ENCODE data around the gene WIPF2.

The WIPF2 gene

GRCh38 chr17:40317880-40318829 is 99.1 kb downstream of the WIPF2 start (continued):
- no peak for TF ChIP-seq ZNF473 (tag by site-specific recombination; IDR thresholded peaks at IDR 0.05)
- no peak for TF ChIP-seq ZNF174 (tag by site-specific recombination; IDR thresholded peaks at IDR 0.05)
- no peak for TF ChIP-seq ZNF560 (tag by site-specific recombination; IDR thresholded peaks at IDR 0.05; ENCODE audit: borderline replicate concordance)
- no peak for TF ChIP-seq REPIN1 (tag by site-specific recombination; IDR thresholded peaks at IDR 0.05; ENCODE audit: low read depth)
- TF ChIP-seq ZNF837 (tag by site-specific recombination; IDR thresholded peaks at IDR 0.05) = no peak
- no peak for TF ChIP-seq ZNF48 (tag by site-specific recombination; IDR thresholded peaks at IDR 0.05)
- no peak for TF ChIP-seq FEZF1 (tag by site-specific recombination; IDR thresholded peaks at IDR 0.05)
- no peak for TF ChIP-seq BCL11A (tag by site-specific recombination; IDR thresholded peaks at IDR 0.05; ENCODE audit: low read depth)
- TF ChIP-seq PRDM6 (tag by site-specific recombination; IDR thresholded peaks at IDR 0.05) = no peak
- no peak for TF ChIP-seq ZNF248 (tag by site-specific recombination; IDR thresholded peaks at IDR 0.05)
- TF ChIP-seq ZNF354C (tag by site-specific recombination; IDR thresholded peaks at IDR 0.05; ENCODE audit: borderline replicate concordance, low read depth) = no peak
- TF ChIP-seq, protein P1, sequence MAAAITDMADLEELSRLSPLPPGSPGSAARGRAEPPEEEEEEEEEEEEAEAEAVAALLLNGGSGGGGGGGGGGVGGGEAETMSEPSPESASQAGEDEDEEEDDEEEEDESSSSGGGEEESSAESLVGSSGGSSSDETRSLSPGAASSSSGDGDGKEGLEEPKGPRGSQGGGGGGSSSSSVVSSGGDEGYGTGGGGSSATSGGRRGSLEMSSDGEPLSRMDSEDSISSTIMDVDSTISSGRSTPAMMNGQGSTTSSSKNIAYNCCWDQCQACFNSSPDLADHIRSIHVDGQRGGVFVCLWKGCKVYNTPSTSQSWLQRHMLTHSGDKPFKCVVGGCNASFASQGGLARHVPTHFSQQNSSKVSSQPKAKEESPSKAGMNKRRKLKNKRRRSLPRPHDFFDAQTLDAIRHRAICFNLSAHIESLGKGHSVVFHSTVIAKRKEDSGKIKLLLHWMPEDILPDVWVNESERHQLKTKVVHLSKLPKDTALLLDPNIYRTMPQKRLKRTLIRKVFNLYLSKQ (tag by site-specific recombination; IDR thresholded peaks at IDR 0.05; ENCODE audit: borderline replicate concordance) = no peak
- no peak for TF ChIP-seq KLF7 (tag by site-specific recombination; IDR thresholded peaks at IDR 0.05; ENCODE audit: borderline replicate concordance)
- no peak for TF ChIP-seq ZNF394 (tag by site-specific recombination; IDR thresholded peaks at IDR 0.05; ENCODE audit: borderline replicate concordance)
- 0 out of 2 replicates have a peak, but pooled peaks have one; percentile 58 for TF ChIP-seq KLF9 (tag by site-specific recombination; IDR thresholded peaks at IDR 0.05; ENCODE audit: low read depth)
- no peak for TF ChIP-seq ZNF175 (tag by site-specific recombination; IDR thresholded peaks at IDR 0.05)
- TF ChIP-seq, protein P2, sequence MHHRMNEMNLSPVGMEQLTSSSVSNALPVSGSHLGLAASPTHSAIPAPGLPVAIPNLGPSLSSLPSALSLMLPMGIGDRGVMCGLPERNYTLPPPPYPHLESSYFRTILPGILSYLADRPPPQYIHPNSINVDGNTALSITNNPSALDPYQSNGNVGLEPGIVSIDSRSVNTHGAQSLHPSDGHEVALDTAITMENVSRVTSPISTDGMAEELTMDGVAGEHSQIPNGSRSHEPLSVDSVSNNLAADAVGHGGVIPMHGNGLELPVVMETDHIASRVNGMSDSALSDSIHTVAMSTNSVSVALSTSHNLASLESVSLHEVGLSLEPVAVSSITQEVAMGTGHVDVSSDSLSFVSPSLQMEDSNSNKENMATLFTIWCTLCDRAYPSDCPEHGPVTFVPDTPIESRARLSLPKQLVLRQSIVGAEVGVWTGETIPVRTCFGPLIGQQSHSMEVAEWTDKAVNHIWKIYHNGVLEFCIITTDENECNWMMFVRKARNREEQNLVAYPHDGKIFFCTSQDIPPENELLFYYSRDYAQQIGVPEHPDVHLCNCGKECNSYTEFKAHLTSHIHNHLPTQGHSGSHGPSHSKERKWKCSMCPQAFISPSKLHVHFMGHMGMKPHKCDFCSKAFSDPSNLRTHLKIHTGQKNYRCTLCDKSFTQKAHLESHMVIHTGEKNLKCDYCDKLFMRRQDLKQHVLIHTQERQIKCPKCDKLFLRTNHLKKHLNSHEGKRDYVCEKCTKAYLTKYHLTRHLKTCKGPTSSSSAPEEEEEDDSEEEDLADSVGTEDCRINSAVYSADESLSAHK (tag by site-specific recombination; IDR thresholded peaks at IDR 0.05) = no peak
- TF ChIP-seq, protein P3, sequence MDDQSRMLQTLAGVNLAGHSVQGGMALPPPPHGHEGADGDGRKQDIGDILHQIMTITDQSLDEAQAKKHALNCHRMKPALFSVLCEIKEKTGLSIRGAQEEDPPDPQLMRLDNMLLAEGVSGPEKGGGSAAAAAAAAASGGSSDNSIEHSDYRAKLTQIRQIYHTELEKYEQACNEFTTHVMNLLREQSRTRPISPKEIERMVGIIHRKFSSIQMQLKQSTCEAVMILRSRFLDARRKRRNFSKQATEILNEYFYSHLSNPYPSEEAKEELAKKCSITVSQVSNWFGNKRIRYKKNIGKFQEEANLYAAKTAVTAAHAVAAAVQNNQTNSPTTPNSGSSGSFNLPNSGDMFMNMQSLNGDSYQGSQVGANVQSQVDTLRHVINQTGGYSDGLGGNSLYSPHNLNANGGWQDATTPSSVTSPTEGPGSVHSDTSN (CRISPR knock-in tag; IDR thresholded peaks at IDR 0.05) = no peak
- TF ChIP-seq ZNF2 (tag by site-specific recombination; IDR thresholded peaks at IDR 0.05) = no peak; the same call in 1 of the 2 replicates
- TF ChIP-seq ZNF423 (tag by site-specific recombination; IDR thresholded peaks at IDR 0.05) = peak; percentile 98
- TF ChIP-seq ZFP41 (tag by site-specific recombination; IDR thresholded peaks at IDR 0.05; ENCODE audit: borderline replicate concordance) = no peak
- TF ChIP-seq ZNF623 (tag by site-specific recombination; IDR thresholded peaks at IDR 0.05) = no peak
- peak; percentile 89 for TF ChIP-seq YY1 (tag by site-specific recombination; IDR thresholded peaks at IDR 0.05)
- no peak for TF ChIP-seq ZNF521 (tag by site-specific recombination; IDR thresholded peaks at IDR 0.05)
- TF ChIP-seq, protein P4, sequence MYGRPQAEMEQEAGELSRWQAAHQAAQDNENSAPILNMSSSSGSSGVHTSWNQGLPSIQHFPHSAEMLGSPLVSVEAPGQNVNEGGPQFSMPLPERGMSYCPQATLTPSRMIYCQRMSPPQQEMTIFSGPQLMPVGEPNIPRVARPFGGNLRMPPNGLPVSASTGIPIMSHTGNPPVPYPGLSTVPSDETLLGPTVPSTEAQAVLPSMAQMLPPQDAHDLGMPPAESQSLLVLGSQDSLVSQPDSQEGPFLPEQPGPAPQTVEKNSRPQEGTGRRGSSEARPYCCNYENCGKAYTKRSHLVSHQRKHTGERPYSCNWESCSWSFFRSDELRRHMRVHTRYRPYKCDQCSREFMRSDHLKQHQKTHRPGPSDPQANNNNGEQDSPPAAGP (tag by site-specific recombination; IDR thresholded peaks at IDR 0.05) = no peak
- TF ChIP-seq, protein P5, sequence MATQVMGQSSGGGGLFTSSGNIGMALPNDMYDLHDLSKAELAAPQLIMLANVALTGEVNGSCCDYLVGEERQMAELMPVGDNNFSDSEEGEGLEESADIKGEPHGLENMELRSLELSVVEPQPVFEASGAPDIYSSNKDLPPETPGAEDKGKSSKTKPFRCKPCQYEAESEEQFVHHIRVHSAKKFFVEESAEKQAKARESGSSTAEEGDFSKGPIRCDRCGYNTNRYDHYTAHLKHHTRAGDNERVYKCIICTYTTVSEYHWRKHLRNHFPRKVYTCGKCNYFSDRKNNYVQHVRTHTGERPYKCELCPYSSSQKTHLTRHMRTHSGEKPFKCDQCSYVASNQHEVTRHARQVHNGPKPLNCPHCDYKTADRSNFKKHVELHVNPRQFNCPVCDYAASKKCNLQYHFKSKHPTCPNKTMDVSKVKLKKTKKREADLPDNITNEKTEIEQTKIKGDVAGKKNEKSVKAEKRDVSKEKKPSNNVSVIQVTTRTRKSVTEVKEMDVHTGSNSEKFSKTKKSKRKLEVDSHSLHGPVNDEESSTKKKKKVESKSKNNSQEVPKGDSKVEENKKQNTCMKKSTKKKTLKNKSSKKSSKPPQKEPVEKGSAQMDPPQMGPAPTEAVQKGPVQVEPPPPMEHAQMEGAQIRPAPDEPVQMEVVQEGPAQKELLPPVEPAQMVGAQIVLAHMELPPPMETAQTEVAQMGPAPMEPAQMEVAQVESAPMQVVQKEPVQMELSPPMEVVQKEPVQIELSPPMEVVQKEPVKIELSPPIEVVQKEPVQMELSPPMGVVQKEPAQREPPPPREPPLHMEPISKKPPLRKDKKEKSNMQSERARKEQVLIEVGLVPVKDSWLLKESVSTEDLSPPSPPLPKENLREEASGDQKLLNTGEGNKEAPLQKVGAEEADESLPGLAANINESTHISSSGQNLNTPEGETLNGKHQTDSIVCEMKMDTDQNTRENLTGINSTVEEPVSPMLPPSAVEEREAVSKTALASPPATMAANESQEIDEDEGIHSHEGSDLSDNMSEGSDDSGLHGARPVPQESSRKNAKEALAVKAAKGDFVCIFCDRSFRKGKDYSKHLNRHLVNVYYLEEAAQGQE (tag by site-specific recombination; IDR thresholded peaks at IDR 0.05) = no peak
- TF ChIP-seq ZNF24 (tag by site-specific recombination; IDR thresholded peaks at IDR 0.05) = no peak
- no peak for TF ChIP-seq ZNF664 (tag by site-specific recombination; IDR thresholded peaks at IDR 0.05)
